AG04449 (cell line): ENCODE data around the gene AP1G2.

Experiments used
- CTCF ChIA-PET: fragments of 350-600 bp; formaldehyde crosslinking; extraction: SDS; loops from one replicate; lab custom pipeline; 2021; ENCODE audit warnings: antibody characterized with exemption; lab: Yijun Ruan, JAX
- POLR2A ChIA-PET: fragments of 400-600, 350-600 bp; formaldehyde crosslinking; extraction: SDS; loops from one replicate; lab custom pipeline; 2020; ENCODE audit warnings: antibody characterized with exemption, inconsistent platforms; lab: Yijun Ruan, JAX
- DNase-seq: peaks from one replicate; pipeline ENCODE4 v3.0.0-alpha.2; 2010; ENCODE audit warnings: low read depth, low spot score
- H3K4me3 ChIP-seq: 2 replicates; pipeline ENCODE4 v1.5.1; 2011; ENCODE audit warnings: low read depth, mild to moderate bottlenecking, control low read depth, low read length
- CTCF ChIP-seq: IDR thresholded peaks from one replicate; pipeline ENCODE4 v1.5.1; 2011; ENCODE audit warnings: mild to moderate bottlenecking, moderate library complexity, low read length, control low read depth, inconsistent platforms; ENCODE audit not compliant: insufficient read depth; ENCODE audit errors: missing control alignments

Gene AP1G2

DNA sequence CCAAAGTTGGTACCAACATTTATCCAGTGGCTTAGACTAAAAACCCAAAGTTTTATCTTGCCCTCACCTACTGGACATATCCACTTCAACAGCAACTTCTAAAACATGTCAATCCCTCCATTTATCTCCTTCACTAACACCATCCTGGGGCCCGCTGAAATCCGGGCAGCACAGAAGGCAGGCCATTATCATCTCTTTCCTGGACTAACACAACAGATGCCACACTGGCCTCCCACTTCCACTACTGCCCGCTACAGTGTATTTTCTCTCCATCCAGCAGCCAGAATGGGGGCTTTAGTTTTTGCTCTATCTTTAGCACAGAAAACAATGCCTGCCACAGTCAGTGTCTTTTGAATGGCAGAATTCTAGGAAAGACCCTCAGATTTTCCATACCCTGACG lies 31.6 kb downstream of the AP1G2 start:
- CTCF ChIA-PET, result interaction anchor here (5.2 kb wide), 1 partner anchor 23 kb away, joined by 49 read pairs; no protein-coding TSS in a partner anchor
- POLR2A ChIA-PET, result no interaction called here
- TF ChIP-seq CTCF, result no peak
- H3K4me3 ChIP-seq, result no peak overlapping the region
- DNase-seq, result no peak

DNA sequence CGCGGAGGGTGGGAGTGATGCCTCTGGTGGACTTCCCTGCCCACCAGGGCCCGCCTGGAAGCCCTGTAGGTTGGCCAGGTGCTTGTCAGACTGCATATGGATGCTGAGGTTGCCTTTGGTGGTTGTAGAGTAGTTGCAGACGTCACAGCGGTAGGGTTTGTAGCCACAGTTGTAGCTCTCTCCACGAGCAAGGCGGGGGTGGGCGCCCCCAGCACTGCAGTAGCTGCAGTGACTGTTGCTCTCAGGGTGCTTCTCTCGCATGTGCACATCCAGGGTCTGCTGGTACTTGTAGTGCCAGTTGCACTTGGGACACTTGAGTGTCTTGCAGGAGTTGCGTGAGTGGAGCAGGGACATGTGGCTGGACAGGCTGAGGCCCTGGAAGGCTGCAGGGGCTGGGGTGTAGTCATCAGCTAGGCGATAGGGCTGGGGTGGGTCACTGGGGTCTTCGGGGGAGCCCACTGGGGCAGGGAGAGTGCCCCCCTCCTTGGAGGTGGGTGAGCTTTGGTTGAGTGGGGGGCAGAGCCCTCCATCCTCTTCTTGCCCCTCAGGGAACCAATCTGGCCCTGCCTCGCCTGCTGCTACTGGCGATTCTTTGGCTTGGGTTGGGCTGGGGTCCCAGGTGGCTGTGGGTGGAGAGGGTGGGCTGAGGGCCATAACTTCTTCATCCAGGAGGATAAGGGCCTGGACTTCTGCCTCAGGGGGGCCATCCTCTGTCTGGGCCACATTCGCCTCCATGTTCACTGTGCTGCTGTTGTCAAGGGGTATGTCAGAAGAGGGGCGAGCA lies 33.7 kb downstream of the AP1G2 start:
- TF ChIP-seq CTCF, result no peak
- DNase-seq, result no peak
- CTCF ChIA-PET, result interaction anchor here (1.1 to 1.9 kb wide), 2 partner anchors 7 to 26 kb away, joined by 4 to 7 read pairs; no protein-coding TSS in a partner anchor
- POLR2A ChIA-PET, result no interaction called here
- no peak overlapping the region for H3K4me3 ChIP-seq

- ChIA-PET POLR2A (no interaction called here), CTCF (interaction anchor here (0.7 to 1.9 kb wide), 2 partner anchors 9 to 64 kb away, joined by 3 to 7 read pairs; no protein-coding TSS in a partner anchor)
- DNase-seq, result no peak
- TF ChIP-seq CTCF, result no peak
- H3K4me3 ChIP-seq, result no peak overlapping the region
Measured at GRCh38 chr14:23532658-23533057, 34.9 kb downstream of the AP1G2 start.

DNA sequence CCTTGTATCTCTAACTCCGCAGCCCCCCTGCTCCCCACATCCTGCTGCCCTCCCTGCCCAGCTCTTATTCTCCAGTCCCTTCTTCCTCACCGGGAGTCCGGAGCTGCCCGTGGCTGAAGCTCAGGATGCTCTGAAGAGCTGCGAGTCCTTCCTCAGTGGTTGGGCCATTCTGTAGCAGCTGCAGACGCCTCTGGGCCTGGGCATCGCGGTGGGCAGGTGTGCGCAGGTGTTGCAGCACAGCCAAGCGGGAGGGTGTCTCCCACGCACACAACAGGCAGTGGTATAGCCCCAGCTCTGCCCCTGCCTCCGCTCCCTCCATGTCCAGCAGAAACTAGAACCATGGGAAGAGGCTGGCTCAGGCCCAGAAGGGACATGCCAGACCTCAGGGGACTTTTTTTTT lies 36.2 kb downstream of the AP1G2 start:
- CTCF ChIA-PET, result interaction anchor here (1.7 to 4.0 kb wide), 3 partner anchors 8 to 100 kb away, joined by 6 to 39 read pairs (median 15); no protein-coding TSS in a partner anchor
- no peak for DNase-seq
- POLR2A ChIA-PET, result no interaction called here
- H3K4me3 ChIP-seq, result no peak overlapping the region
- no peak for TF ChIP-seq CTCF

DNA sequence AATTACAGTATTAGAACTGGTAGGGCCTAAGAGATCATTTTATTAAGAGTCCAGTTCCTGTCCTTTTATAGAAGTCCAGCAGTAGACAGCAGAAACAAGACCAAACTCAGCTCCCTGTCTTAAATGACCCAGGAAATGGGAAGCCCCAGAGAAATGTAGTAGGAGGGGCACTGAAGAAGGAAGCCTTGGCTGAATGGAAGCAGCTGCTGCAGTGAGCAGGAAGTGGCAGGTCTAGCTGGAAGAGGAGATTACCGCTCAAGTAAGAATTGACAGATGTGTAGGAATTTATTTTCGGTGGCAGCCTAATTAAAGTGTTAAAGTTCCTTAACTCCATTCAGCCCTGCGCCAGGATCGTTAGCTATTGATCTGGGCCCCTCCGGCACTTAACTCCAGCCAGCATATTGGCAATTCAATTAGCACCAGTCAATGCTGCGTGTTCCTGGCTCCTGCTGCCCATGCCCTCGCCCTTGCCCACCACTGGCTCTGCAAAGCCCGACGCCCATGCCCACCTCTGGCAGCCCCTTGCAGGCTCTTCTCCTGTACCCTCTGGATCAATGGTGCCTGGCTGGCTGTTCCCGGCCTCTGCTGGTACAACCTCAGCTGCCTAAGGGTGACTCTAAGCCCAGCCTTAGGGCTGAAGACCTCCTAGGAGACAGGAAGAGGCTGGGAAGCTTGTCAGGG lies 37.1 kb downstream of the AP1G2 start:
- CTCF ChIA-PET, result interaction anchor here (0.8 to 4.0 kb wide), 7 partner anchors 9 to 101 kb away, joined by 3 to 39 read pairs (median 6); no protein-coding TSS in a partner anchor

More for the DNA sequence above, 37.1 kb downstream of the AP1G2 start:
- H3K4me3 ChIP-seq, result no peak overlapping the region
- POLR2A ChIA-PET, result no interaction called here
- no peak for TF ChIP-seq CTCF
- no peak for DNase-seq
